ENCODE data around the gene LMNTD2. TPM values are rescaled to one million over a fixed set of nuclear protein-coding genes. Genes with fewer than 3 reads are reported as not detected.

Gene LMNTD2
- total and polyA plus RNA-seq, 2 of the 13 experiments (the other 11 are each of a cell fraction or from before 2014, with no cell fraction given), result 1.1 to 3.1 TPM

- peak; percentile 55; the same call in 1 of the 2 replicates for TF ChIP-seq SKIL (CRISPR knock-in tag; IDR thresholded peaks at IDR 0.05; ENCODE audit: borderline replicate concordance)
Measured at GRCh38 chr11:553083-553987, 7.2 kb downstream of the LMNTD2 start (continued).

GRCh38 chr11:551596-551995 is 8.9 kb downstream of the LMNTD2 start:
- FAIRE-seq (no peak), ATAC-seq (peak; percentile 3; the same call in 1 of the 3 replicates), DNase-seq (ENCODE audit: low spot score) (no peak)
- ChIA-PET POLR2A (interaction anchor here (0.7 to 1.5 kb wide), 4 partner anchors 10 to 148 kb away, joined by 3 to 6 read pairs (median 4); partner anchors contain the start of genes HRAS and PHRF1), CTCF (ENCODE audit: low intra/inter-chr PET ratio, low total read pairs) (no interaction called here)
- no peaks in the 10 kb centered on the region for H3K79me2 ChIP-seq (ENCODE audit: insufficient read depth, low read length)
- H3K36me3 ChIP-seq (replicated peaks in 1 of 2; ENCODE audit: control insufficient read depth in 1 of 2, insufficient read depth in 2 of 2, low read length in 2 of 2), result no peaks in the 10 kb centered on the region
- in situ Hi-C loops (cut with HindIII; ENCODE audit: extremely low pct_ligation_motif_present, low pct_unique_long_range_greater_than_20kb), result loop anchor here (10.0 kb wide), 1 partner anchor 73 kb away; the partner anchor contains the start of genes CDHR5 and SCT
- WGBS (ENCODE audit: low lambda C conversion rate), result 50% methylated on average over 2 of the region's 12 CpGs
- peaks cover 58% of the 10 kb centered on the region for H3K4me1 ChIP-seq (ENCODE audit: insufficient read depth, low read length)
- no peaks in the 10 kb centered on the region for H3K9me3 ChIP-seq (ENCODE audit: low read length)
- peaks cover 11 to 27% of the 10 kb centered on the region in 2 experiments for H3K27me3 ChIP-seq (ENCODE audit: control insufficient read depth in 1 of 2, insufficient read depth in 2 of 2, low read length in 2 of 2)
- H3K27ac ChIP-seq (ENCODE audit: extremely low read length, insufficient read depth, low read length), result no peak overlapping the region
- no peak overlapping the region for H2AFZ ChIP-seq (ENCODE audit: low read length)
- H3K4me2 ChIP-seq (ENCODE audit: low read depth, low read length), result peak overlapping the region; percentile 50
- no TSS peak for BruUV-seq (replicated peaks)
- intact Hi-C loops (cut with micrococcal nuclease; ENCODE audit: unreplicated experiment), result loop anchor here (10.0 kb wide), 1 partner anchor 63 kb away; the partner anchor contains the start of gene IRF7
- H4K20me1 ChIP-seq (ENCODE audit: insufficient read depth, low read length), result no peaks in the 10 kb centered on the region
- H3K4me3 ChIP-seq (replicated peaks in 1 of 3; ENCODE audit: insufficient read depth in 1 of 3, low read depth in 2 of 3, low read length in 3 of 3), result peak overlapping the region in 1 of 3 experiments; percentile 50; a peak in 1 of 6 replicates
- H3K9ac ChIP-seq (ENCODE audit: insufficient read depth, low read depth, low read length), result no peak overlapping the region
- TF ChIP-seq ZBTB14 (CRISPR knock-in tag; IDR thresholded peaks at IDR 0.05), result no peak
- no peak for TF ChIP-seq CBX1 (IDR thresholded peaks at IDR 0.05; ENCODE audit: low read depth)
- TF ChIP-seq BHLHE40 (IDR thresholded peaks at IDR 0.05; ENCODE audit: low read length), result no peak
- peak; percentile 41; the same call in 1 of the 2 replicates for TF ChIP-seq CTCF (CRISPR knock-in tag; IDR thresholded peaks at IDR 0.05)
- no peak for TF ChIP-seq PAXIP1 (CRISPR knock-in tag; conservative IDR thresholded peaks at IDR 0.05)

Data from HepG2 (cell line).